Activated T-helper 2 cell treated with anti-CD3 and anti-CD28 coated beads, Interferon-gamma antibody, Interleukin-2, Interleukin-4, amounts not matched to agents 10 μg/mL and 5 μg/mL and 100 μg/mL, durations not matched to agents 14 hours and 24 hours and 36 hours (primary cell): ENCODE results near the gene ZFP36L2. TPM values are rescaled to one million over a fixed set of nuclear protein-coding genes. Genes with fewer than 3 reads are reported as not detected.
A peak's percentile ranks its signal among the peaks of the same experiment; 100 is the strongest.

ENCODE experiments used
- DNase-seq: peaks from one replicate; pipeline ENCODE4 v3.0.0; 2021; ENCODE audit warnings: low spot score
- H3K27ac Mint-ChIP-seq: one replicate; pipeline ENCODE4 v1.8.0; 2021; ENCODE audit warnings: mixed read lengths
- H3K27me3 Mint-ChIP-seq: one replicate; pipeline ENCODE4 v1.8.0; 2021; ENCODE audit warnings: low read depth, mixed read lengths
- H3K36me3 Mint-ChIP-seq: one replicate; pipeline ENCODE4 v1.8.0; 2021; ENCODE audit warnings: low read depth, mixed read lengths
- H3K4me1 Mint-ChIP-seq: one replicate; pipeline ENCODE4 v1.8.0; 2021; ENCODE audit warnings: low read depth, mixed read lengths
- H3K4me3 Mint-ChIP-seq: one replicate; pipeline ENCODE4 v1.8.0; 2021; ENCODE audit warnings: low read depth, mild to moderate bottlenecking, moderate library complexity, mixed read lengths
- H3K9me3 Mint-ChIP-seq: one replicate; pipeline ENCODE4 v1.8.0; 2021; ENCODE audit warnings: mixed read lengths
- intact Hi-C: fragments of 100-400 bp; cut with micrococcal nuclease; formaldehyde crosslinking; loops from one replicate; pipeline ENCODE4 v1.15.1; 2023
- total RNA-seq: library from RNA; stranded (reverse); gene quantifications from 2 replicates; pipeline ENCODE4 v1.2.3, GENCODE V29; 2022

The ZFP36L2 gene
- total RNA-seq, 1 donor from 2014 or later, result 114 TPM

GRCh38 chr2:43219383-43220228, 6.8 kb downstream of the ZFP36L2 start:
- Mint-ChIP-seq H3K4me1 (peaks cover 35% of the 10 kb centered on the region), H3K4me3 (peak overlapping the region; percentile 82)

GRCh38 chr2:43218702-43219382, 7.6 kb downstream of the ZFP36L2 start:
- Mint-ChIP-seq H3K27ac (peak overlapping the region; percentile 94), H3K27me3 (no peaks in the 10 kb centered on the region), H3K36me3 (peaks cover 33% of the 10 kb centered on the region), H3K4me1 (peaks cover 35% of the 10 kb centered on the region), H3K9me3 (no peaks in the 10 kb centered on the region), H3K4me3 (peak overlapping the region; percentile 82)
- DNase-seq, result peak; percentile 76
- intact Hi-C loops, result loop anchor here (1.0 to 2.0 kb wide), 4 partner anchors 24 to 88 kb away; no protein-coding TSS in a partner anchor

More at GRCh38 chr2:43219383-43220228, 6.8 kb downstream of the ZFP36L2 start:
- Mint-ChIP-seq H3K9me3 (no peaks in the 10 kb centered on the region), H3K27ac (peak overlapping the region; percentile 94), H3K36me3 (peaks cover 39% of the 10 kb centered on the region), H3K27me3 (no peaks in the 10 kb centered on the region)
- peak; percentile 82 for DNase-seq
- intact Hi-C loops, result loop anchor here (1.0 to 10.0 kb wide), 6 partner anchors 25 to 555 kb away; partner anchors contain the start of gene DYNC2LI1

GRCh38 chr2:43218155-43218701, 8.2 kb downstream of the ZFP36L2 start:
- Mint-ChIP-seq H3K4me3 (peak overlapping the region; percentile 22), H3K27me3 (no peaks in the 10 kb centered on the region)

GRCh38 chr2:43217228-43218154, 8.9 kb downstream of the ZFP36L2 start:
- Mint-ChIP-seq H3K27me3 (no peaks in the 10 kb centered on the region), H3K36me3 (peaks cover 21% of the 10 kb centered on the region), H3K27ac (peak overlapping the region; percentile 54), H3K4me1 (peaks cover 34% of the 10 kb centered on the region), H3K9me3 (no peaks in the 10 kb centered on the region), H3K4me3 (no peak overlapping the region)
- no peak for DNase-seq
- intact Hi-C loops, result loop anchor here (2.0 kb wide), 1 partner anchor 23 kb away; no protein-coding TSS in a partner anchor

More at GRCh38 chr2:43218155-43218701, 8.2 kb downstream of the ZFP36L2 start:
- Mint-ChIP-seq H3K27ac (peak overlapping the region; percentile 38), H3K4me1 (peaks cover 35% of the 10 kb centered on the region), H3K9me3 (no peaks in the 10 kb centered on the region), H3K36me3 (peaks cover 27% of the 10 kb centered on the region)
- intact Hi-C loops, result loop anchor here (2.0 kb wide), 1 partner anchor 23 kb away; no protein-coding TSS in a partner anchor
- DNase-seq, result no peak

- Mint-ChIP-seq H3K36me3 (peaks cover 13% of the 10 kb centered on the region), H3K27ac (no peak overlapping the region), H3K27me3 (no peaks in the 10 kb centered on the region), H3K4me1 (peaks cover 33% of the 10 kb centered on the region), H3K9me3 (no peaks in the 10 kb centered on the region), H3K4me3 (no peak overlapping the region)
- intact Hi-C loops, result no loop called here
- DNase-seq, result no peak
These were observed 9.8 kb downstream of the ZFP36L2 start for GRCh38 chr2:43216629-43217028.

- Mint-ChIP-seq H3K27ac (no peak overlapping the region), H3K4me1 (peaks cover 28% of the 10 kb centered on the region), H3K27me3 (no peaks in the 10 kb centered on the region), H3K9me3 (no peaks in the 10 kb centered on the region), H3K36me3 (peaks cover 4% of the 10 kb centered on the region), H3K4me3 (no peak overlapping the region)
- intact Hi-C loops, result no loop called here
- DNase-seq, result no peak
These were observed 10.6 kb downstream of the ZFP36L2 start for GRCh38 chr2:43215673-43216255.

- DNase-seq, result no peak
- Mint-ChIP-seq H3K4me1 (peaks cover 22% of the 10 kb centered on the region), H3K4me3 (no peak overlapping the region), H3K27me3 (no peaks in the 10 kb centered on the region), H3K36me3 (no peaks in the 10 kb centered on the region), H3K27ac (no peak overlapping the region), H3K9me3 (no peaks in the 10 kb centered on the region)
- intact Hi-C loops, result no loop called here
These were observed 12.2 kb downstream of the ZFP36L2 start for GRCh38 chr2:43214253-43214652.

- Mint-ChIP-seq H3K9me3 (no peaks in the 10 kb centered on the region), H3K4me1 (peaks cover 18% of the 10 kb centered on the region), H3K4me3 (no peak overlapping the region), H3K27ac (no peak overlapping the region), H3K36me3 (no peaks in the 10 kb centered on the region), H3K27me3 (no peaks in the 10 kb centered on the region)
- intact Hi-C loops, result no loop called here
- DNase-seq, result no peak
These were observed 13.5 kb downstream of the ZFP36L2 start for GRCh38 chr2:43212931-43213330.

- intact Hi-C loops, result no loop called here
- no peaks in the 10 kb centered on the region for H3K36me3 Mint-ChIP-seq
- no peak overlapping the region for H3K27ac Mint-ChIP-seq
- H3K4me3 Mint-ChIP-seq, result no peak overlapping the region
- H3K9me3 Mint-ChIP-seq, result no peaks in the 10 kb centered on the region
- DNase-seq, result no peak
- no peaks in the 10 kb centered on the region for H3K27me3 Mint-ChIP-seq
- H3K4me1 Mint-ChIP-seq, result peaks cover 20% of the 10 kb centered on the region
These were observed 14.1 kb downstream of the ZFP36L2 start for GRCh38 chr2:43212216-43212835.

GRCh38 chr2:43210467-43211303, 15.7 kb downstream of the ZFP36L2 start:
- intact Hi-C loops, result no loop called here
- Mint-ChIP-seq H3K9me3 (no peaks in the 10 kb centered on the region), H3K27me3 (no peaks in the 10 kb centered on the region), H3K4me3 (no peak overlapping the region), H3K4me1 (peaks cover 20% of the 10 kb centered on the region), H3K36me3 (no peaks in the 10 kb centered on the region), H3K27ac (no peak overlapping the region)
- no peak for DNase-seq

GRCh38 chr2:43210125-43210466, 16.3 kb downstream of the ZFP36L2 start:
- Mint-ChIP-seq H3K9me3 (no peaks in the 10 kb centered on the region), H3K27ac (no peak overlapping the region), H3K4me1 (peaks cover 20% of the 10 kb centered on the region), H3K4me3 (no peak overlapping the region), H3K36me3 (no peaks in the 10 kb centered on the region), H3K27me3 (no peaks in the 10 kb centered on the region)
- DNase-seq, result no peak
- intact Hi-C loops, result no loop called here
